Neural cell (in vitro differentiated cells): ENCODE results near the gene RHBDD3. TPM values are rescaled to one million over a fixed set of nuclear protein-coding genes. Genes with fewer than 3 reads are reported as not detected.

Experiments
- H2AFZ ChIP-seq: fragments of 200-600, 300-800 bp; sonication (generic), shearing (Covaris generic); 2 replicates; pipeline ENCODE4 v1.6.0; 2014; ENCODE audit warnings: low read depth, mild to moderate bottlenecking, antibody characterized with exemption, low read length, moderate library complexity
- H3F3A ChIP-seq: fragments of 200-600 bp; shearing (Covaris generic); 2 replicates; pipeline ENCODE4 v1.6.1; 2016; ENCODE audit warnings: mild to moderate bottlenecking, moderate library complexity, mixed read lengths, antibody characterized with exemption, low read length; ENCODE audit not compliant: insufficient read depth, poor library complexity, severe bottlenecking
- H3K27ac ChIP-seq: fragments of 200-600, 300-800 bp; sonication (generic), shearing (Covaris generic); 2 replicates; pipeline ENCODE4 v1.5.1; 2014; ENCODE audit warnings: mild to moderate bottlenecking, low read length, moderate library complexity
- H3K27me3 ChIP-seq: fragments of 300-800, 200-600 bp; sonication (generic), shearing (Covaris generic); 2 replicates; pipeline ENCODE4 v1.6.0; 2014; ENCODE audit warnings: mild to moderate bottlenecking, low read depth, low read length, moderate library complexity; ENCODE audit not compliant: insufficient read depth
- H3K36me3 ChIP-seq: fragments of 300-800, 200-600 bp; sonication (generic), shearing (Covaris generic); 2 replicates; pipeline ENCODE4 v1.5.1; 2014; ENCODE audit warnings: mild to moderate bottlenecking, antibody characterized with exemption, low read length, moderate library complexity; ENCODE audit not compliant: insufficient read depth
- H3K4me2 ChIP-seq: fragments of 300-800, 200-600 bp; sonication (generic), shearing (Covaris generic); 2 replicates; pipeline ENCODE4 v1.6.0; 2014; ENCODE audit warnings: mild to moderate bottlenecking, low read length
- H3K4me3 ChIP-seq: fragments of 300-800, 200-600 bp; sonication (generic), shearing (Covaris generic); 2 replicates; pipeline ENCODE4 v1.5.1; 2014; ENCODE audit warnings: mild to moderate bottlenecking, low read length, moderate library complexity
- H3K79me2 ChIP-seq: fragments of 200-600 bp; shearing (Covaris generic); replicated peaks from 2 replicates; pipeline ENCODE4 v1.6.0; 2014; ENCODE audit warnings: mild to moderate bottlenecking, low read length, moderate library complexity; ENCODE audit not compliant: insufficient read depth
- H3K9ac ChIP-seq: fragments of 300-800, 200-600 bp; sonication (generic), shearing (Covaris generic); 2 replicates; pipeline ENCODE4 v1.6.1; 2016; ENCODE audit warnings: mild to moderate bottlenecking, low read length, mixed read lengths
- H3K9me2 ChIP-seq: fragments of 200-600 bp; shearing (Covaris generic); 2 replicates; pipeline ENCODE4 v1.6.1; 2016; ENCODE audit warnings: mild to moderate bottlenecking, low read length, mixed read lengths; ENCODE audit not compliant: insufficient read depth
- H3K9me3 ChIP-seq: fragments of 200-600, 300-800 bp; sonication (generic), shearing (Covaris generic); 2 replicates; pipeline ENCODE4 v1.6.1; 2016; ENCODE audit warnings: mild to moderate bottlenecking, mixed run types, low read length, moderate library complexity, mixed read lengths
- H4K20me1 ChIP-seq: fragments of 200-600 bp; shearing (Covaris generic); 2 replicates; pipeline ENCODE4 v1.6.1; 2016; ENCODE audit warnings: mild to moderate bottlenecking, mixed run types; ENCODE audit not compliant: insufficient read depth
- EP300 ChIP-seq: fragments of 450-650 bp; conservative IDR thresholded peaks from 2 replicates; pipeline ENCODE4 v1.6.1; 2014; ENCODE audit warnings: antibody characterized with exemption, mild to moderate bottlenecking, moderate library complexity; ENCODE audit not compliant: poor library complexity, severe bottlenecking
- EZH2 ChIP-seq: fragments of 200-600, 300-800 bp; shearing (Covaris generic), sonication (generic); IDR thresholded peaks from 2 replicates; pipeline ENCODE4 v1.6.1; 2014; ENCODE audit warnings: antibody characterized with exemption, low read length, borderline replicate concordance, mild to moderate bottlenecking; ENCODE audit not compliant: insufficient read depth, poor library complexity, severe bottlenecking
- MXI1 ChIP-seq: fragments of 450-650 bp; conservative IDR thresholded peaks from 2 replicates; pipeline ENCODE4 v1.6.1; 2014; ENCODE audit warnings: antibody characterized with exemption, mild to moderate bottlenecking; ENCODE audit not compliant: poor library complexity, severe bottlenecking
- POLR2AphosphoS5 ChIP-seq: IDR thresholded peaks from 2 replicates; pipeline ENCODE4 v1.6.1; 2012
- RAD21 ChIP-seq: fragments of 450-650 bp; conservative IDR thresholded peaks from 2 replicates; pipeline ENCODE4 v1.6.1; 2014; ENCODE audit warnings: antibody characterized with exemption, mild to moderate bottlenecking, moderate library complexity
- REST ChIP-seq: IDR thresholded peaks from 2 replicates; pipeline ENCODE4 v1.6.1; 2012; ENCODE audit warnings: borderline replicate concordance
- SMC3 ChIP-seq: fragments of 450-650 bp; conservative IDR thresholded peaks from 2 replicates; pipeline ENCODE4 v1.6.1; 2014; ENCODE audit warnings: antibody characterized with exemption, mild to moderate bottlenecking, moderate library complexity; ENCODE audit not compliant: poor library complexity
- TAF1 ChIP-seq: IDR thresholded peaks from 2 replicates; pipeline ENCODE4 v1.6.1; 2012; ENCODE audit warnings: low read depth
- polyA plus RNA-seq: library from polyadenylated mRNA; depleted of rRNA; stranded (reverse); fragments of >200 nt; gene quantifications from 2 replicates; pipeline ENCODE4 v1.2.3, GENCODE V29; 2014
- TF ChIP-seq, protein P1 (sequence below): fragments of 450-650 bp; IDR thresholded peaks from 2 replicates; pipeline ENCODE4 v1.5.1; 2014; ENCODE audit warnings: antibody characterized with exemption, mild to moderate bottlenecking, moderate library complexity; ENCODE audit not compliant: poor library complexity, severe bottlenecking

Gene RHBDD3
- polyA plus RNA-seq, 1 donor from 2014 or later: 114 TPM

GRCh38 chr22:29265929-29266328 lies 1.9 kb downstream of the RHBDD3 start:
- H3K9ac ChIP-seq: no peak overlapping the region
- H3K27ac ChIP-seq: no peak overlapping the region
- TF ChIP-seq REST: no peak
- no peak for TF ChIP-seq SMC3
- TF ChIP-seq POLR2AphosphoS5: no peak
- TF ChIP-seq, protein P1, sequence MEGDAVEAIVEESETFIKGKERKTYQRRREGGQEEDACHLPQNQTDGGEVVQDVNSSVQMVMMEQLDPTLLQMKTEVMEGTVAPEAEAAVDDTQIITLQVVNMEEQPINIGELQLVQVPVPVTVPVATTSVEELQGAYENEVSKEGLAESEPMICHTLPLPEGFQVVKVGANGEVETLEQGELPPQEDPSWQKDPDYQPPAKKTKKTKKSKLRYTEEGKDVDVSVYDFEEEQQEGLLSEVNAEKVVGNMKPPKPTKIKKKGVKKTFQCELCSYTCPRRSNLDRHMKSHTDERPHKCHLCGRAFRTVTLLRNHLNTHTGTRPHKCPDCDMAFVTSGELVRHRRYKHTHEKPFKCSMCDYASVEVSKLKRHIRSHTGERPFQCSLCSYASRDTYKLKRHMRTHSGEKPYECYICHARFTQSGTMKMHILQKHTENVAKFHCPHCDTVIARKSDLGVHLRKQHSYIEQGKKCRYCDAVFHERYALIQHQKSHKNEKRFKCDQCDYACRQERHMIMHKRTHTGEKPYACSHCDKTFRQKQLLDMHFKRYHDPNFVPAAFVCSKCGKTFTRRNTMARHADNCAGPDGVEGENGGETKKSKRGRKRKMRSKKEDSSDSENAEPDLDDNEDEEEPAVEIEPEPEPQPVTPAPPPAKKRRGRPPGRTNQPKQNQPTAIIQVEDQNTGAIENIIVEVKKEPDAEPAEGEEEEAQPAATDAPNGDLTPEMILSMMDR: no peak
- no peak for TF ChIP-seq TAF1
- TF ChIP-seq MXI1: no peak
- TF ChIP-seq EZH2: no peak
- no peak for TF ChIP-seq RAD21
- no peak for TF ChIP-seq EP300
- H3K9me2 ChIP-seq: no peaks in the 10 kb centered on the region
- H4K20me1 ChIP-seq: peaks cover 15% of the 10 kb centered on the region
- no peaks in the 10 kb centered on the region for H3K27me3 ChIP-seq
- H3K79me2 ChIP-seq: peaks cover 45% of the 10 kb centered on the region
- H3F3A ChIP-seq: no peaks in the 10 kb centered on the region
- H3K9me3 ChIP-seq: no peaks in the 10 kb centered on the region
- H2AFZ ChIP-seq: no peak overlapping the region
- H3K4me3 ChIP-seq: peak overlapping the region; percentile 91
- H3K4me2 ChIP-seq: no peak overlapping the region
- H3K36me3 ChIP-seq: no peaks in the 10 kb centered on the region

DNA sequence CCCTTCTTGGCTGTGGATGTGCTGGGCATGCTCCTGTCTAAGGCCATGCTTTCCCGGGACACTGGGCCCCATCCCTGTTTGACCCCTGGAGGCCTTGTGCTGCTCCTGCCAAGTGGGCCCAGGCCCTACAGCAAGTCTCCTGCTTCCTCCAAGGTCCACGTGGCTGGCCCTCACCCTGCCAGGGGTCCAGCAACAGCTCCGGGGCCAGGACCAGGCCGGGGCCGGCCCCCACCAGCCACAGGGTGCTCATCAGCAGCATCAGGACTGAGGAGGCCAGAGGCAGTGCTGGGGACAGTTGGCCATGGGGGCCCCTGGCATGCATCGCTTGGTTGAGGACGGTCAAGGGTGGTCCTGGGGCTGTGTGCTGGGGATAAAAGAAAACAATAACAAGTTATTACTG lies 2.5 kb downstream of the RHBDD3 start:
- H3K9ac ChIP-seq: no peak overlapping the region
- H3K36me3 ChIP-seq: no peaks in the 10 kb centered on the region
- no peaks in the 10 kb centered on the region for H3K9me2 ChIP-seq
- H2AFZ ChIP-seq: no peak overlapping the region
- peaks cover 9% of the 10 kb centered on the region for H4K20me1 ChIP-seq
- no peaks in the 10 kb centered on the region for H3K27me3 ChIP-seq
- no peaks in the 10 kb centered on the region for H3K9me3 ChIP-seq
- TF ChIP-seq TAF1: no peak
- TF ChIP-seq MXI1: no peak
- TF ChIP-seq, protein P1: no peak
- TF ChIP-seq EP300: no peak
- no peak for TF ChIP-seq SMC3
- TF ChIP-seq REST: no peak
- no peak for TF ChIP-seq EZH2
- TF ChIP-seq RAD21: no peak
- no peak for TF ChIP-seq POLR2AphosphoS5
- no peak overlapping the region for H3K4me3 ChIP-seq
- no peaks in the 10 kb centered on the region for H3F3A ChIP-seq
- no peak overlapping the region for H3K4me2 ChIP-seq
- peaks cover 38% of the 10 kb centered on the region for H3K79me2 ChIP-seq
- H3K27ac ChIP-seq: no peak overlapping the region
